GM19240 (cell line): ENCODE data around the gene JADE2.
"Not testable (repeated sequence)": the region's sequence is repeated elsewhere in the genome, so short reads cannot be mapped to it uniquely, and the experiment has no call there.

ENCODE experiments used
- DNase-seq: peaks from one replicate; pipeline ENCODE4 v3.0.0; 2011; ENCODE audit warnings: low spot score; ENCODE audit not compliant: insufficient read length

Gene JADE2

GRCh38 chr5:134524826-134525682, at the start of gene JADE2:
Gene JADE2 (plus strand): TSS chr5:134525670. CDS start chr5:134535858, 10,188 bp downstream.
- DNase-seq = peak; percentile 60

- no peak for DNase-seq
These were observed 47.8 kb upstream of the JADE2 start for GRCh38 chr5:134477462-134478245.

- DNase-seq = no peak
These were observed 45.6 kb upstream of the JADE2 start for GRCh38 chr5:134479839-134480238.

GRCh38 chr5:134489227-134489944, 36.1 kb upstream of the JADE2 start:
- no peak for DNase-seq

- DNase-seq = no peak
These were observed 35.1 kb upstream of the JADE2 start for GRCh38 chr5:134490255-134490924.

- DNase-seq = no peak
These were observed 34.6 kb upstream of the JADE2 start for GRCh38 chr5:134490925-134491271.

- no peak for DNase-seq
These were observed 33.5 kb upstream of the JADE2 start for GRCh38 chr5:134491841-134492442.

GRCh38 chr5:134492568-134492967, 32.9 kb upstream of the JADE2 start:
- no peak for DNase-seq

- no peak for DNase-seq
These were observed 31.9 kb upstream of the JADE2 start for GRCh38 chr5:134493461-134494055.

GRCh38 chr5:134494780-134495179, 30.7 kb upstream of the JADE2 start:
- no peak for DNase-seq

GRCh38 chr5:134499905-134500304, 25.6 kb upstream of the JADE2 start:
- DNase-seq = not testable (repeated sequence)

- no peak for DNase-seq
These were observed 24.6 kb upstream of the JADE2 start for GRCh38 chr5:134500699-134501430.

GRCh38 chr5:134502259-134502658, 23.2 kb upstream of the JADE2 start:
- no peak for DNase-seq

GRCh38 chr5:134503088-134503936, 22.2 kb upstream of the JADE2 start:
- DNase-seq = peak; percentile 33

- DNase-seq = no peak
These were observed 21.5 kb upstream of the JADE2 start for GRCh38 chr5:134503937-134504437.

- DNase-seq = no peak
These were observed 20.7 kb upstream of the JADE2 start for GRCh38 chr5:134504629-134505300.

- DNase-seq = no peak
These were observed 19.1 kb upstream of the JADE2 start for GRCh38 chr5:134506054-134507039.
